Spleen (tissue), 11 donors: ENCODE results near the gene MGP. TPM values are rescaled to one million over a fixed set of nuclear protein-coding genes. Genes with fewer than 3 reads are reported as not detected.

ENCODE experiments used
- DNase-seq: peaks from one replicate; pipeline ENCODE4 v3.0.0-alpha.2; 2020
- H3K27ac ChIP-seq, 8 donors: fragments of 200-600 bp; sonication (generic) in 7 of 8; 1 replicate in 4 of 8; 2 replicates in 4 of 8; pipeline versions ENCODE4 v1.5.0 to v1.8.0; 2016 to 2021; ENCODE audit warnings: inconsistent platforms in 4 of 8, mild to moderate bottlenecking in 4 of 8, moderate library complexity in 1 of 8
- H3K27me3 ChIP-seq, 7 donors: fragments of 200-600 bp; sonication (generic) in 6 of 7; replicated peaks in 1 of 7; 1 replicate in 4 of 7; 2 replicates in 3 of 7; pipeline versions ENCODE4 v1.5.0 to v1.8.0; 2016 to 2021; ENCODE audit warnings: inconsistent platforms in 3 of 7, mild to moderate bottlenecking in 1 of 7
- H3K36me3 ChIP-seq, 6 donors: fragments of 200-600 bp; sonication (generic) in 5 of 6; 1 replicate in 4 of 6; 2 replicates in 2 of 6; pipeline versions ENCODE4 v1.5.0 to v1.8.0; 2016 to 2021; ENCODE audit warnings: inconsistent platforms in 2 of 6
- H3K4me1 ChIP-seq, 6 donors: fragments of 200-600 bp; sonication (generic) in 5 of 6; 1 replicate in 3 of 6; 2 replicates in 3 of 6; pipeline versions ENCODE4 v1.5.0 to v1.8.0; 2016 to 2021; ENCODE audit warnings: inconsistent platforms in 3 of 6
- H3K4me3 ChIP-seq, 8 donors: fragments of 200-600 bp; sonication (generic) in 7 of 8; 1 replicate in 4 of 8; 2 replicates in 4 of 8; pipeline versions ENCODE4 v1.5.0 to v1.8.0; 2016 to 2021; ENCODE audit warnings: inconsistent platforms in 4 of 8, mild to moderate bottlenecking in 4 of 8, moderate library complexity in 2 of 8
- H3K9me3 ChIP-seq, 8 donors: fragments of 200-600 bp; sonication (generic) in 7 of 8; 1 replicate in 4 of 8; 2 replicates in 4 of 8; pipeline versions ENCODE4 v1.5.0 to v1.8.0; 2016 to 2021; ENCODE audit warnings: inconsistent platforms in 4 of 8
- CTCF ChIP-seq, 11 experiments: fragments of 200-600 bp in 7 of 11; fragments of 450-650 bp in 4 of 11; sonication (generic) in 4 of 11; IDR thresholded peaks in 8 of 11; conservative IDR thresholded peaks in 3 of 11; 1 replicate in 7 of 11; 2 replicates in 4 of 11; pipeline versions ENCODE4 v1.4.0 to v1.8.0; 2016 to 2021; ENCODE audit warnings: antibody characterized with exemption in 11 of 11, inconsistent platforms in 4 of 11, mild to moderate bottlenecking in 1 of 11
- POLR2A ChIP-seq, 3 donors: fragments of 450-650 bp; IDR thresholded peaks; one replicate each; pipeline ENCODE4 v1.5.1; 2017; ENCODE audit warnings: antibody characterized with exemption in 3 of 3, mild to moderate bottlenecking in 1 of 3
- POLR2AphosphoS5 ChIP-seq, 3 donors: sonication (generic); formaldehyde crosslinking; IDR thresholded peaks; one replicate each; pipeline ENCODE4 v1.5.1; 2017; ENCODE audit warnings: antibody characterized with exemption in 3 of 3
- WGBS, 5 donors: extraction: QIAGEN DNeasy Blood & Tissue Kit in 3 of 5; methylation state at CpG; one replicate each; pipeline versions ENCODE4 v1.1.5 to v1.1.7; 2013 to 2018; 5-methylcytosine and 5-hydroxymethylcytosine counted together
- intact Hi-C: fragments of 100-400 bp; cut with DNase I; formaldehyde crosslinking; loops from one replicate; pipeline ENCODE4 v1.15.0; 2023; ENCODE audit warnings: low total_unique reads
- polyA plus RNA-seq, 3 donors: library from polyadenylated mRNA; stranded (reverse); fragments of 200-250 nt; gene quantifications; one replicate each; pipeline ENCODE4 v1.2.1, GENCODE V29; 2013
- total RNA-seq, 7 donors: library from RNA; depleted of rRNA in 3 of 7; stranded (reverse); fragments of >200 nt in 3 of 7; fragmentation: NEBNext Ultra II Directional in 4 of 7; extraction: Animal tissue kit (Norgen Biotek cat#: 25700) in 4 of 7; gene quantifications; one replicate each; pipeline versions ENCODE4 v1.1.0 to v1.2.1, GENCODE V29; 2016 to 2021
- donor health status: healthy with polysubstance abuse.
- donor health status: DM: no; HTN: no; CAD: no; lungs with moderate emphysema.
- donor health status: DM: no; HTN: no; CAD: no.
- donor health status: Bipolar disorder and iron deficiency.
- donor health status: healthy.
- donor health status: DM: no; HTN: no; CAD: no.
- donor health status: DM: yes; HTN: yes; CAD: no.

The MGP gene
- total and polyA plus RNA-seq, 10 donors: 29.4 to 292 (median 60.9) TPM

- no peak for TF ChIP-seq POLR2A (IDR thresholded peaks at IDR 0.05)
- TF ChIP-seq POLR2AphosphoS5 (IDR thresholded peaks at IDR 0.05): no peak
- no peak for TF ChIP-seq CTCF (IDR thresholded peaks at IDR 0.05 in 8 of 11, conservative IDR thresholded peaks at IDR 0.05 in 3 of 11)
- WGBS, 5 donors: 93 to 100% (median 94%) methylated on average over 1 of the region's 1 CpG
Measured at GRCh38 chr12:14901228-14901562, 15.5 kb upstream of the MGP start.

GRCh38 chr12:14900521-14901227 lies 15.0 kb upstream of the MGP start:
- DNase-seq: no peak
- no peaks in the 10 kb centered on the region for H3K9me3 ChIP-seq
- no peak overlapping the region for H3K27ac ChIP-seq
- no peaks in the 10 kb centered on the region for H3K36me3 ChIP-seq
- H3K4me3 ChIP-seq: no peak overlapping the region
- WGBS, 5 donors: 91 to 96% (median 93%) methylated on average over 5 of the region's 5 CpGs
- H3K4me1 ChIP-seq: peaks cover 0 to 12% (median 2%) of the 10 kb centered on the region in 6 donors
- TF ChIP-seq POLR2AphosphoS5 (IDR thresholded peaks at IDR 0.05): no peak
- TF ChIP-seq CTCF (IDR thresholded peaks at IDR 0.05 in 8 of 11, conservative IDR thresholded peaks at IDR 0.05 in 3 of 11): no peak
- no peak for TF ChIP-seq POLR2A (IDR thresholded peaks at IDR 0.05)
- intact Hi-C loops: no loop called here
- no peaks in the 10 kb centered on the region for H3K27me3 ChIP-seq

More at GRCh38 chr12:14901228-14901562, 15.5 kb upstream of the MGP start:
- intact Hi-C loops: no loop called here
- Histone ChIP-seq H3K4me3 (no peak overlapping the region), H3K36me3 (no peaks in the 10 kb centered on the region), H3K27me3 (no peaks in the 10 kb centered on the region), H3K9me3 (no peaks in the 10 kb centered on the region), H3K27ac (no peak overlapping the region), H3K4me1 (peaks cover 0 to 12% (median 2%) of the 10 kb centered on the region in 6 donors)
- no peak for DNase-seq

- no peak overlapping the region for H3K27ac ChIP-seq
- H3K4me3 ChIP-seq: no peak overlapping the region
- H3K4me1 ChIP-seq: no peaks in the 10 kb centered on the region
Measured at GRCh38 chr12:14896521-14897169, 11.0 kb upstream of the MGP start.

More at GRCh38 chr12:14896521-14897169, 11.0 kb upstream of the MGP start:
- 90 to 94% (median 91%) methylated on average over 7 of the region's 7 CpGs for WGBS, 5 donors
- H3K9me3 ChIP-seq: no peaks in the 10 kb centered on the region
- intact Hi-C loops: no loop called here
- DNase-seq: no peak
- TF ChIP-seq CTCF (IDR thresholded peaks at IDR 0.05 in 8 of 11, conservative IDR thresholded peaks at IDR 0.05 in 3 of 11) (no peak), POLR2AphosphoS5 (IDR thresholded peaks at IDR 0.05) (no peak), POLR2A (IDR thresholded peaks at IDR 0.05) (no peak)
- H3K36me3 ChIP-seq: no peaks in the 10 kb centered on the region
- H3K27me3 ChIP-seq: no peaks in the 10 kb centered on the region
